HG03196 (cell line): ENCODE data around the gene PRTN3.

Source experiments
- ATAC-seq: cut with Tn5 transposase; IDR thresholded peaks from one replicate; pipeline ENCODE4 v1.9.1; 2021; ENCODE audit not compliant: unreplicated experiment

The PRTN3 gene

GRCh38 chr19:896999-897398 is 56.2 kb downstream of the PRTN3 start:
- ATAC-seq, result no peak

- no peak for ATAC-seq
Measured at GRCh38 chr19:897442-898039, 56.7 kb downstream of the PRTN3 start.
